ENCODE results near the gene CFAP126. TPM values are rescaled to one million over a fixed set of nuclear protein-coding genes. Genes with fewer than 3 reads are reported as not detected.

The CFAP126 gene
- total RNA-seq, 3 donors from 2014 or later, result 0.66 TPM; not detected in 2

DNA sequence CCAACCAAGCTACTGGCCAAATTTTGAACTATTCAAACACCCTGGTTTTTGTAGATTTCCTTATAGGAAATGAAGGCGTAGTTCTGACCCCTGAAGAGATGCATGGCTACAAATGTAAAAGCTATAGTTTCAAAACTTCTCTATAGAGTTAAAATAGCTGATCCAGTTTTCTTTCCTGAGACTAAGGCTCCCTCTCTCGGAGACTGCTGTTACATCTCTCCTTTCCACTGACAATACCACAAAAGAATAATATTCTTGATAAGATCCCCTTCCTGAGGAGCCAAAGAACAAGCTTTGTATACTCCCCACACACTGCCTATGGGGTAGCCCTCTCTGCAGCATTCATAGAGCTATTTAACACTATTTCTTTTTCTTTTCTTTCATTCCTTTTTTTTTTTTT is 6.7 kb upstream of the CFAP126 start:
- intact Hi-C loops (cut with DNase I; ENCODE audit: low total_unique reads), result loop anchor here (10.0 kb wide), 1 partner anchor 70 kb away; the partner anchor contains the start of gene MPZ
- TF ChIP-seq, protein P1, sequence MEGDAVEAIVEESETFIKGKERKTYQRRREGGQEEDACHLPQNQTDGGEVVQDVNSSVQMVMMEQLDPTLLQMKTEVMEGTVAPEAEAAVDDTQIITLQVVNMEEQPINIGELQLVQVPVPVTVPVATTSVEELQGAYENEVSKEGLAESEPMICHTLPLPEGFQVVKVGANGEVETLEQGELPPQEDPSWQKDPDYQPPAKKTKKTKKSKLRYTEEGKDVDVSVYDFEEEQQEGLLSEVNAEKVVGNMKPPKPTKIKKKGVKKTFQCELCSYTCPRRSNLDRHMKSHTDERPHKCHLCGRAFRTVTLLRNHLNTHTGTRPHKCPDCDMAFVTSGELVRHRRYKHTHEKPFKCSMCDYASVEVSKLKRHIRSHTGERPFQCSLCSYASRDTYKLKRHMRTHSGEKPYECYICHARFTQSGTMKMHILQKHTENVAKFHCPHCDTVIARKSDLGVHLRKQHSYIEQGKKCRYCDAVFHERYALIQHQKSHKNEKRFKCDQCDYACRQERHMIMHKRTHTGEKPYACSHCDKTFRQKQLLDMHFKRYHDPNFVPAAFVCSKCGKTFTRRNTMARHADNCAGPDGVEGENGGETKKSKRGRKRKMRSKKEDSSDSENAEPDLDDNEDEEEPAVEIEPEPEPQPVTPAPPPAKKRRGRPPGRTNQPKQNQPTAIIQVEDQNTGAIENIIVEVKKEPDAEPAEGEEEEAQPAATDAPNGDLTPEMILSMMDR (IDR thresholded peaks at IDR 0.05), result no peak
- Histone ChIP-seq H3K27me3 (no peaks in the 10 kb centered on the region), H3K9me3 (no peaks in the 10 kb centered on the region), H3K36me3 (no peaks in the 10 kb centered on the region), H3K4me1 (no peaks in the 10 kb centered on the region), H3K27ac (no peak overlapping the region), H3K4me3 (no peak overlapping the region)
- DNase-seq (ENCODE audit: low spot score in 2 of 2), result no peak

DNA sequence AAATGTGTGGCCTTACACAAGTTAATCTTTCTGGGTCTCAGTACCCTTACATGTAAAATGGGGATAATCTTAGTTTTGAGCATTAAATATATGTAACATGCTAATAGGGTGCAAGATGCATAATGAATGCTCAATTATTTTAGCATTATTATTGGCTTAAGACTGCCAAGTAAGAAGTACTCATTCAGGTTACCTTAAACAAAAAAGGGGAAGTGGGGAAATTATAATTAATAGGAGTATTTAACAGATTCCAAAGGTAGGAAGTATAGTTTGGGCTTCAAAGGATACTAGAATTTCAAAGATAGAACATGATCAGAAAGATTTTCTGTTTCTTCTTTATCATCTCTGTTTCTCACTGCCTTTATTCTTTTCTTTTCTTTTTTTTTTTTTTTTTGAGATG is 5.8 kb upstream of the CFAP126 start:
- intact Hi-C loops (cut with DNase I; ENCODE audit: low total_unique reads), result loop anchor here (10.0 kb wide), 1 partner anchor 69 kb away; the partner anchor contains the start of gene MPZ
- Histone ChIP-seq H3K4me1 (no peaks in the 10 kb centered on the region), H3K27ac (no peak overlapping the region), H3K4me3 (no peak overlapping the region), H3K27me3 (no peaks in the 10 kb centered on the region), H3K9me3 (no peaks in the 10 kb centered on the region), H3K36me3 (no peaks in the 10 kb centered on the region)
- DNase-seq (ENCODE audit: low spot score in 2 of 2), result no peak
- TF ChIP-seq, protein P1 (IDR thresholded peaks at IDR 0.05), result no peak

DNA sequence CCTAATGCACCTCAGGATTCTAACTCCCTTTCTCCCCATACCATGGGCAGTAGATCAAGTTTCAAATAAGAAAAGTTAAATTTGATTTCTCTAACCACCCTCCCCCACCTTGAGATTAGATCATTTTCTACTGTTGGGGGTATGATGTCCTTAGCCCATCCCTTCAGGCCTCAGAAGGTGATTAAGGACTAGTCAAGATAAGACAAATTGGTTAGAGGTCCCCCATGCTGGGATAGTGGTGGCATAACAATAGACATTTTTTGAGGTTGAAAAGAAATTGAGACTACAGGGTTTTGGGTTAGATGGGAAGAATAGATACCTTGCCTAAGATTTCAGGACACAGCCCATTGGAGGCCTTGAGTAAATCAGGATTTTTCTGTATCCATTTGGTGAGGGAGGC is 2.5 kb downstream of the CFAP126 start:
- Histone ChIP-seq H3K27me3 (no peaks in the 10 kb centered on the region), H3K36me3 (no peaks in the 10 kb centered on the region), H3K27ac (no peak overlapping the region), H3K4me3 (no peak overlapping the region), H3K9me3 (no peaks in the 10 kb centered on the region), H3K4me1 (no peaks in the 10 kb centered on the region)
- no peak for DNase-seq (ENCODE audit: low spot score in 2 of 2)
- TF ChIP-seq POLR2A (IDR thresholded peaks at IDR 0.05) (no peak), POLR2AphosphoS5 (IDR thresholded peaks at IDR 0.05) (no peak)
- TF ChIP-seq, protein P1 (IDR thresholded peaks at IDR 0.05), result no peak
- intact Hi-C loops (cut with DNase I; ENCODE audit: low total_unique reads), result loop anchor here (2.0 kb wide), 1 partner anchor 40 kb away; no protein-coding TSS in a partner anchor

DNA sequence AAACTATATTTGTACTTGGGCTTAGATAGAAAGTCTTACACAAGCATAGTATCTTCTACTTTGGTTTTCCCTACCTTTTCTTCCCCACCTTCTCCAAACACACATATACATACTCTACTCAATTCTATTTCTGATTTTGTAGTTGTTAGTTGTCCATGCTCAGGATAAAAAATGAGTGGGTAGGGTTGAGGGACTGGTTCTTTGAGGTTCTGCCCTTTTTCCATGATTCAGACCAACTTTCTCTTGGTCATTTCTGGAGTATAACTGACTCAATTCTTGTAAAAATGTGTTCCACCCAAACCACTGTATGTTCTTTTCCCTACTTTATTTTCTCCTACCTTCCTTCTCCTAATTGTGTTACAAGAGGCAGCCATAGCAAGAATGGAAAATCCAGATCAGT is 3.3 kb downstream of the CFAP126 start:
- DNase-seq (ENCODE audit: low spot score in 2 of 2), result no peak
- TF ChIP-seq, protein P1 (IDR thresholded peaks at IDR 0.05), result no peak
- TF ChIP-seq POLR2A (IDR thresholded peaks at IDR 0.05) (no peak), POLR2AphosphoS5 (IDR thresholded peaks at IDR 0.05) (no peak)
- H3K9me3 ChIP-seq, result no peaks in the 10 kb centered on the region
- no peaks in the 10 kb centered on the region for H3K4me1 ChIP-seq
- no peaks in the 10 kb centered on the region for H3K36me3 ChIP-seq
- H3K4me3 ChIP-seq, result no peak overlapping the region
- intact Hi-C loops (cut with DNase I; ENCODE audit: low total_unique reads), result loop anchor here (2.0 kb wide), 1 partner anchor 40 kb away; no protein-coding TSS in a partner anchor
- H3K27me3 ChIP-seq, result no peaks in the 10 kb centered on the region
- no peak overlapping the region for H3K27ac ChIP-seq

DNA sequence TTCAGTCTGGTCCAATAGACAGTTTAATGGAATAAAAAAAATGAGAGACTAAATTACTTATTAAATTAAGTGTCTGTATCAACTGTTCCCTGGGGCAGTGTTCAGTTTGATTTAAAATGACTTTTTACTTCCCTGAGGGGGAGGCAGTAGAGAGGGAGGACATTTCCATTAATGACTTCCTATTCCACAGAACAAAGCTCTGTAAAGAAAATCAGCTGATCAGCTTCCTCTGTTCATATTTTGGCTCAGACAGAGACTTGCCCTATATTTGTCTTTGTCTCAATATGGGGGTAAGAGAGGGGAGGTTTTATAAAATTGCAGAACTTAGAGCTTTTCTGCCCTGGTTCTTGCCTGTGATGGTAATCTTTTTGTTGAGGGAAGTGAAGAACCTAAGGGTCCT is 8.4 kb downstream of the CFAP126 start:
- no peak for DNase-seq (ENCODE audit: low spot score in 2 of 2)
- intact Hi-C loops (cut with DNase I; ENCODE audit: low total_unique reads), result no loop called here
- H3K9me3 ChIP-seq, result no peaks in the 10 kb centered on the region
- no peaks in the 10 kb centered on the region for H3K36me3 ChIP-seq
- TF ChIP-seq POLR2AphosphoS5 (IDR thresholded peaks at IDR 0.05) (no peak), POLR2A (IDR thresholded peaks at IDR 0.05) (no peak)
- TF ChIP-seq, protein P1 (IDR thresholded peaks at IDR 0.05), result no peak
- H3K27me3 ChIP-seq, result no peaks in the 10 kb centered on the region
- no peaks in the 10 kb centered on the region for H3K4me1 ChIP-seq
- no peak overlapping the region for H3K4me3 ChIP-seq
- no peak overlapping the region for H3K27ac ChIP-seq

Data from breast epithelium (tissue), 4 donors.